GM18909 (cell line): ENCODE data around the gene TMEM53.
A peak's percentile ranks its signal among the peaks of the same experiment; 100 is the strongest.
"Not testable (repeated sequence)": the region's sequence is repeated elsewhere in the genome, so short reads cannot be mapped to it uniquely, and the experiment has no call there.

Source experiments
- ATAC-seq: cut with Tn5 transposase; IDR thresholded peaks from one replicate; pipeline ENCODE4 v1.9.1; 2021; ENCODE audit warnings: mild to moderate bottlenecking; ENCODE audit not compliant: unreplicated experiment, poor library complexity

Gene TMEM53

GRCh38 chr1:44675186-44675585 is 905 bp upstream of the TMEM53 start:
- ATAC-seq: no peak

- peak; percentile 4 for ATAC-seq
These were observed 587 bp downstream of the TMEM53 start for GRCh38 chr1:44673675-44674112.

GRCh38 chr1:44672961-44673674 is 1.2 kb downstream of the TMEM53 start:
- ATAC-seq: no peak

- ATAC-seq: no peak
These were observed 1.9 kb downstream of the TMEM53 start for GRCh38 chr1:44672254-44672955.

GRCh38 chr1:44670751-44671640 is 3.3 kb downstream of the TMEM53 start:
- no peak for ATAC-seq

GRCh38 chr1:44666719-44667118 is 7.6 kb downstream of the TMEM53 start:
- ATAC-seq: not testable (repeated sequence)

GRCh38 chr1:44664730-44665370 is 9.4 kb downstream of the TMEM53 start:
- ATAC-seq: no peak

GRCh38 chr1:44663417-44663816 is 10.9 kb downstream of the TMEM53 start:
- no peak for ATAC-seq

GRCh38 chr1:44662683-44663030 is 11.6 kb downstream of the TMEM53 start:
- no peak for ATAC-seq

- no peak for ATAC-seq
These were observed 12.2 kb downstream of the TMEM53 start for GRCh38 chr1:44661781-44662682.

- ATAC-seq: no peak
These were observed 14.1 kb downstream of the TMEM53 start for GRCh38 chr1:44660176-44660575.

GRCh38 chr1:44659566-44659965 is 14.7 kb downstream of the TMEM53 start:
- no peak for ATAC-seq

- ATAC-seq: no peak
These were observed 18.7 kb downstream of the TMEM53 start for GRCh38 chr1:44655609-44656008.

- no peak for ATAC-seq
These were observed 19.6 kb downstream of the TMEM53 start for GRCh38 chr1:44654621-44655187.

- no peak for ATAC-seq
These were observed 20.9 kb downstream of the TMEM53 start for GRCh38 chr1:44653107-44653964.

GRCh38 chr1:44652445-44653106 is 21.7 kb downstream of the TMEM53 start:
- ATAC-seq: peak; percentile 70

GRCh38 chr1:44651069-44651468 is 23.2 kb downstream of the TMEM53 start:
- no peak for ATAC-seq
